Measurements from ENCODE around the gene SLC34A3. TPM values are rescaled to one million over a fixed set of nuclear protein-coding genes. Genes with fewer than 3 reads are reported as not detected.

Gene SLC34A3
- total RNA-seq, 2 experiments from 2014 or later = not detected

GRCh38 chr9:137191691-137192447 is 38.8 kb upstream of the SLC34A3 start:
- no peak overlapping the region for H3K4me3 ChIP-seq (ENCODE audit: low read depth, low read length, poor library complexity, severe bottlenecking)
- TF ChIP-seq EZH2phosphoT487 (IDR thresholded peaks at IDR 0.05; ENCODE audit: borderline replicate concordance, low read depth, low read length) (no peak), CTCF (conservative IDR thresholded peaks at IDR 0.05; ENCODE audit: low read length) (no peak)
- H3K4me2 ChIP-seq (ENCODE audit: low read length) = no peak overlapping the region
- CTCF ChIA-PET (ENCODE audit: unreplicated experiment) = interaction anchor here (0.6 to 0.7 kb wide), 2 partner anchors 15 kb away, joined by 3 to 6 read pairs; no protein-coding TSS in a partner anchor
- POLR2A ChIA-PET = no interaction called here
- H3K36me3 ChIP-seq (ENCODE audit: insufficient read depth, low read length) = peaks cover 20% of the 10 kb centered on the region; the same call in 1 of the 2 replicates
- no peak overlapping the region for H3K27ac ChIP-seq (ENCODE audit: low read depth, low read length, poor library complexity, severe bottlenecking)
- H3K9me2 ChIP-seq (ENCODE audit: insufficient read depth, low read length) = no peaks in the 10 kb centered on the region
- DNase-seq (ENCODE audit: low spot score) = no peak
- H3K4me1 ChIP-seq (ENCODE audit: insufficient read depth, low read length, poor library complexity, severe bottlenecking) = peaks cover 20% of the 10 kb centered on the region
- H3K79me2 ChIP-seq (ENCODE audit: insufficient read depth, low read depth, low read length) = peaks cover 26% of the 10 kb centered on the region
- no TSS peak for BruUV-seq (replicated peaks)
- peaks cover 6% of the 10 kb centered on the region; the same call in 1 of the 2 replicates for H4K20me1 ChIP-seq (ENCODE audit: insufficient read depth, low read length)
- intact Hi-C loops (cut with micrococcal nuclease; ENCODE audit: unreplicated experiment) = no loop called here
- no peak overlapping the region for H2AFZ ChIP-seq (ENCODE audit: low read length)
- H3K9me3 ChIP-seq (ENCODE audit: low read length) = no peaks in the 10 kb centered on the region

- Histone ChIP-seq H4K20me1 (ENCODE audit: insufficient read depth, low read length) (peaks cover 2% of the 10 kb centered on the region; the same call in 1 of the 2 replicates), H3K4me3 (ENCODE audit: low read depth, low read length, poor library complexity, severe bottlenecking) (no peak overlapping the region), H3K36me3 (ENCODE audit: insufficient read depth, low read length) (peaks cover 20% of the 10 kb centered on the region; the same call in 1 of the 2 replicates), H3K4me2 (ENCODE audit: low read length) (no peak overlapping the region), H3K79me2 (ENCODE audit: insufficient read depth, low read depth, low read length) (peaks cover 20% of the 10 kb centered on the region), H3K9me2 (ENCODE audit: insufficient read depth, low read length) (no peaks in the 10 kb centered on the region), H3K4me1 (ENCODE audit: insufficient read depth, low read length, poor library complexity, severe bottlenecking) (peaks cover 15% of the 10 kb centered on the region), H3K27ac (ENCODE audit: low read depth, low read length, poor library complexity, severe bottlenecking) (no peak overlapping the region), H2AFZ (ENCODE audit: low read length) (no peak overlapping the region), H3K9me3 (ENCODE audit: low read length) (no peaks in the 10 kb centered on the region)
- intact Hi-C loops (cut with micrococcal nuclease; ENCODE audit: unreplicated experiment) = no loop called here
- ChIA-PET POLR2A (no interaction called here), CTCF (ENCODE audit: unreplicated experiment) (interaction anchor here (0.6 to 0.7 kb wide), 2 partner anchors 16 to 65 kb away, joined by 3 read pairs; no protein-coding TSS in a partner anchor)
- DNase-seq (ENCODE audit: low spot score) = no peak
- no peak for TF ChIP-seq EZH2phosphoT487 (IDR thresholded peaks at IDR 0.05; ENCODE audit: borderline replicate concordance, low read depth, low read length)
- no peak for TF ChIP-seq CTCF (conservative IDR thresholded peaks at IDR 0.05; ENCODE audit: low read length)
- BruUV-seq (replicated peaks) = no TSS peak
These were observed 38.3 kb upstream of the SLC34A3 start for GRCh38 chr9:137192448-137192780.

GRCh38 chr9:137192859-137193258 is 37.8 kb upstream of the SLC34A3 start:
- ChIA-PET POLR2A (no interaction called here), CTCF (ENCODE audit: unreplicated experiment) (interaction anchor here (0.5 to 0.7 kb wide), 4 partner anchors 11 to 66 kb away, joined by 3 to 4 read pairs (median 3); no protein-coding TSS in a partner anchor)
- Histone ChIP-seq H3K79me2 (ENCODE audit: insufficient read depth, low read depth, low read length) (peaks cover 16% of the 10 kb centered on the region), H3K9me3 (ENCODE audit: low read length) (no peaks in the 10 kb centered on the region), H3K4me1 (ENCODE audit: insufficient read depth, low read length, poor library complexity, severe bottlenecking) (peaks cover 12% of the 10 kb centered on the region), H3K4me2 (ENCODE audit: low read length) (no peak overlapping the region), H3K27ac (ENCODE audit: low read depth, low read length, poor library complexity, severe bottlenecking) (no peak overlapping the region), H3K4me3 (ENCODE audit: low read depth, low read length, poor library complexity, severe bottlenecking) (no peak overlapping the region), H3K9me2 (ENCODE audit: insufficient read depth, low read length) (no peaks in the 10 kb centered on the region), H4K20me1 (ENCODE audit: insufficient read depth, low read length) (no peaks in the 10 kb centered on the region), H2AFZ (ENCODE audit: low read length) (no peak overlapping the region), H3K36me3 (ENCODE audit: insufficient read depth, low read length) (peaks cover 20% of the 10 kb centered on the region; the same call in 1 of the 2 replicates)
- BruUV-seq (replicated peaks) = no TSS peak
- TF ChIP-seq EZH2phosphoT487 (IDR thresholded peaks at IDR 0.05; ENCODE audit: borderline replicate concordance, low read depth, low read length) (no peak), CTCF (conservative IDR thresholded peaks at IDR 0.05; ENCODE audit: low read length) (no peak)
- intact Hi-C loops (cut with micrococcal nuclease; ENCODE audit: unreplicated experiment) = no loop called here
- no peak for DNase-seq (ENCODE audit: low spot score)
